HG02840 (cell line): ENCODE results near the gene SETDB1.

Experiments used
- ATAC-seq: cut with Tn5 transposase; IDR thresholded peaks from one replicate; pipeline ENCODE4 v1.9.1; 2021; ENCODE audit warnings: mild to moderate bottlenecking, moderate library complexity, moderate number of reproducible peaks; ENCODE audit not compliant: unreplicated experiment, low FRiP score

SETDB1 gene

DNA sequence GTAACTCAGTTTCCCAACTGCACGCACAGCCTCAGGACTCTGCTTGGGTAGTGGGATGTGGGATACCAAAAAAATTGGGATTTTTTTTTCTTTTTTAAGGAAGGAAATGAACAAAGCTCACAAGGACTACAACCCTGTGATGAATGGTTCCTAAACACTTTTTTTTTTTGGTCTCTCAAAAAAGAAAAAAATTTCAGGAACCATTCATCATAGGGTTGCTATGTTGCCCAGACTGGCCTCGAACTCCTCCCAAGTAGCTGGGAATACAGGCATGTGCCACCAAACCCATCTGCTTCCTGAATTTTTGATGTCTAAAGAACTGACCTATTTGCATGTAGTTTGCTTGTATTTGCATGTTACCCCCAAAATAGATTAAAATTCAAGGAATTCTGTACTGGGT lies 73.8 kb downstream of the SETDB1 start:
- no peak for ATAC-seq

DNA sequence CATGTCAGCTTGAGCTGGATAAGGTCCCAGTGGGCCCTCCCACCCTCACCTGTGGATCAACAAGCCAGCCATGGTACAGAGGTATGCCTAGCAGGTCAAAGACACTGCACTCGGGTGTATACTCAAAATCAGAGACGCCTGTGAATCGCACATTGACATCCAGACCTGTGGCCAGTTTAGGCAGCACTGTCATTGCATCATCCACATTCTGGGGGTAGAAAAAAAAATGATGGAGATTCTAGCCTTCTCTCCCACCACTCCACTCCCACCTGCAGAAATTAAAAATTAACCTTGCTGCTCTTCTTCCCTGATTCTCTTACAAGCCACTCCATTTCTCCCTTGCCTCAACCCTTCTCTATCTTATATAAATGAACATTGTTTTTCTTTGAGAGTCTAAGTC lies 74.2 kb downstream of the SETDB1 start:
- no peak for ATAC-seq

GRCh38 chr1:151001602-151002001 lies 75.4 kb downstream of the SETDB1 start:
- ATAC-seq = no peak

GRCh38 chr1:151002051-151002450 lies 75.9 kb downstream of the SETDB1 start:
- no peak for ATAC-seq

GRCh38 chr1:151002611-151003010 lies 76.4 kb downstream of the SETDB1 start:
- no peak for ATAC-seq

- no peak for ATAC-seq
These were observed 77.0 kb downstream of the SETDB1 start for GRCh38 chr1:151003180-151003579.

GRCh38 chr1:151005729-151006319 lies 79.7 kb downstream of the SETDB1 start:
- no peak for ATAC-seq

DNA sequence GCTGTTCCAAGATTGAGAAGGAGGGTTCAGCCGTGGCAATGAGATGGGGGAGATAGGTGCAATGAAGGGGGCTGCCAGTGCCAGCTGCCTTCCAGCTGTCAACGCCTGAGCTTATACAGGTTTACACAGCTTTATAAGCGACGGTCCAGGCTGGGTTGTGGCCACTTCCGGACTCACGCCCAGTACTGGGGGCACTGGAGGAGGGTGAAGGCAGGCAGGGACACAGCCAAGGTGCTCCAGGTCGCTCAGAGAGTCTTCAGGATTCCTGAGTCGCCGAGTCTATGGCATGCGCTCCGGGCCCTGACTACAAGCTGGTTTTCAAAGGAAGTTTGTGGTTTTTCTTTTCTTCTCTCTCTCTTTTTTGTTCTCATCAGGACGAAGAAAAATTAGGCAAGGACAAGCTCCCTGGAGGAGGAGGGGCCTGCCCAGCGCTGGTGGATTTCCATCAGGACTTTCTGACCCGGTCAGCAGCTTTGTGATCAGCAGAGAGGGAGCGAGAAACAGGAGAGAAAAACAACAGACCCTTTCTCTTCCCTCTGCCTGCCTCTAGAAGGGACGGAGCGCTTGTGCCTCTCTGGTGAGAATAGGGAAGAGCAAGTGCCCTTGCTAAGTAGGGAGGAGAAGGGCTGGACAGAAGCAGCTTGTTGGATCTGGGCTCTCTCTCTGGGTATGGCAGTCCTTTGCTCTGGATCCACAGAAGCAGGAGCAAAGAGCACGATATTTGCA lies 80.3 kb downstream of the SETDB1 start, which contains the start of gene MINDY1:
MINDY1 (minus strand) TSS at position 576 of the 726 bp plus-strand sequence. CDS start 4,285 bp downstream, outside the sequence.
- ATAC-seq = no peak

GRCh38 chr1:151007853-151008243 lies 81.7 kb downstream of the SETDB1 start:
- ATAC-seq = no peak

- ATAC-seq = peak; percentile 63
These were observed 82.4 kb downstream of the SETDB1 start, which contains the start of gene PRUNE1 for GRCh38 chr1:151008244-151009205. TSS of gene PRUNE1 (plus strand) at chr1:151008449. CDS start at chr1:151008633, 184 bp downstream.

DNA sequence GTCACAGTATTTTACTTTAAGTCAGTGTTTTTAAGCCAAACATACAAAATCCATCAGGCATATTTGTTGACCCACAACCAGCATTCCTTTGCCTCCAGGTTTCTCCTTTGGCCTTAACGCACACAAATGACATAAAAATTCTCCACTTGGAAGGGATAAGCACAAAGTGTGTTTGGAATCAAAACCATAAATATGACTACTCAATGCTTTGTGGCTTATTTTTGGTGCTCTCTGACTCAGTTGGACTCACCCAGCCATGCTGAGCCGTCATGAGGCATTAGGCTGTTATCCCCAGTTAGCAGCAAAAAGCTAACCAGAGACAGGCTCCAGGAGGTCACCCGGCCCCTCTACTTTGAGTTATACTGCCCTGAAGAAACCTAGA lies 83.0 kb downstream of the SETDB1 start:
- no peak for ATAC-seq

- no peak for ATAC-seq
These were observed 83.6 kb downstream of the SETDB1 start for GRCh38 chr1:151009674-151010345.

DNA sequence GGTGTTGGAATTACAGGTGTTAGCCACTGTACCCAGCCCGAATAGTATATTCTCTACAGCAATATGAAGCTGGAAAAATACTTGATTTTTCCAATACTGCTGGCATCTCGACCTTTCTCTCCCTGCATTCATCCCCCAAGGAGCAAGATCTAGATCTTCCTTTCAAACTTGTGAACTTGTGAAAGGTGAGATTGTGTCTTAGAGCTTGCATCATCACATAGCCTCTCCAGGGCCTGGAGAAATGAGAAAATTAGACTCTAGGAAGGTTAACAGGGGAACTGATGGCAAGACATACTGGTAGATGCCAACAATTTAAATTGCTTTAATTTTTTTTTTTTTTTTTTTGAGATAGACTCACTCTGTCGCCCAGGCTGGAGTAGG lies 84.2 kb downstream of the SETDB1 start:
- no peak for ATAC-seq

GRCh38 chr1:151011154-151011850 lies 85.1 kb downstream of the SETDB1 start:
- no peak for ATAC-seq

GRCh38 chr1:151012684-151013471 lies 86.7 kb downstream of the SETDB1 start:
- ATAC-seq = no peak

DNA sequence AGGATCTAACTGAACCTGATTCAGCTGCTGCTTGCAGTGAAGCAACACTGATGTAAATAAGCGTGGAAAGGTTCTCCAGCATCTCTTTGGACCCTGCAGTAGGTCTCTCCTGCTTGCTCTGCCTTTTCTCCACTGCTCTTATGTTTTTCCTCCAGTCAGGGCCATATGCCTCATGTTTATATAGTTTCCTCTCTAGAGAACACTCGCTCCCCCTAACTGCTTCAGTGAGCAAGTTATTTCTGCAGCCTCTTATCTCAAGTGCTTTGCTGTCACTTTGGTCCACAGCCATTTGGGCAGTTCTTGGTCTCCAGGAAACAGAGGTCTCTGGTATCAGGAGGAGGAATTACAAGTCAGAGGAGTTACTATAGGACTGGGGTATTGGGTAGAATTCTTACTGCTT lies 87.4 kb downstream of the SETDB1 start:
- no peak for ATAC-seq
